ENCODE measurements around the gene RAB7A.
A peak's percentile ranks its signal among the peaks of the same experiment; 100 is the strongest.
"Not testable (repeated sequence)": the region's sequence is repeated elsewhere in the genome, so short reads cannot be mapped to it uniquely, and the experiment has no call there.

RAB7A gene

DNA sequence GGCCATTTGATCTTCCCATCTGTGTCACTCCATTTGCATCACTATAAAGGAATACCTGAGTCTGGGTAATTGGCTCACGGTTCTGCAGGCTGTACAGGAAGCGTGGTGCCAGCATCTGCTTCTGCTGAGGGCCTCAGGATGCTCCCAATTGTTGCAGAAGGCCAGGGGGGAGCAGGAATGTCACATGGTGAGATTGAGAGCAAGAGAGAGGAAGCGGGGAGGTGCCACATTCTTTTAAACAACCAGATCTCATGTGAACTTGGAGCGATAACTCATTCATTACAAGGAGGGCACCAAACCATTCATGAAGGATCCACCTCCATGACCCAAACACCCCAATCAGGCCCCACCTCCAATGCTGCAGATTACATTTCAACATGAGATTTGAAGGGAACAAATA lies 13.1 kb upstream of the RAB7A start:
- DNase-seq = no peak

DNA sequence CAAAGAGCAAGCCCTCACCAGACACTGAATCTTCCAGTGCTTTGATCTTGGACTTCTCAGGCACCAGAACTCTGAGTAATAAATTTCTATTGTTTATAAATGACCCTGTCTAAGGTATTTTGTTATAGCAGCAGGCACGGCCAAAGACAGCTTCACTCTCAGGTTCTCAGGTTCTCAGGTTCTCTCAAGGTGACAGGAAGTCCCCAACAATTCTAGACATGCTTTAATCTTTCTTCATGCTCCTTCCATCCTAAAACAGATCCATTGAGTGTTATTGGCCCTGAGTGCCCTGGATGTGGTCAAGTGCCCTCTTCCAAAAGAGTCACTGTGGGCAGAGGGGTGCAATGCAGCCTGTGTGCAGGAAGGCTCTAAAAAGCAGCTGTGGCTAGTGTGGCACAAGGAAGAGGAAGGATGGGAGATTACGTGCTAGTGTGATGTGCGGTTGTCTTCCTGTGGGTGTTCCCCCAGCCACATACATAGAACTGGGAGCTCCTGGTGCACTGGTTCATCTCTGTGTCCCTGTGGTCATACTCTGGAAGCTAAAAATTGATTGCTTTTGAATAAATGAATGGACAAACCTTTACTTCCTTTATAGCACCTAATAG lies 11.0 kb upstream of the RAB7A start:
- DNase-seq = peak; percentile 44

DNA sequence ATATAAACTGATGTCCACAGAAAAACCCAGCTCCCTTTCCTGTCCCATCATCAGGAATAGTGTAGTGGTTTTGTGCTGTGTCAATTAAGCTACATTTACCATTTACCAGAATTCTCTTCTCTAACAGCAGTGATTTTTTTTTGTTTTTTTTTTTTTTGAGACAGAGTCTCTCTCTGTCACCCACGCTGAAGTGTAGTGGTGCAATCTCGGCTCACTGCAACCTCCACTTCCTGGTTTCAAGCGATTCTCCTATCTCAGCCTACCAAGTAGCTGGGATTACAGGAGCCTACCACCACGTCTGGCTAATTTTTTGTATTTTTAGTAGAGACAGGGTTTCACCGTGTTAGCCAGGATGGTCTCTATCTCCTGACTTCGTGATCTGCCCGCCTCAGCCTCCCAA lies 7.1 kb upstream of the RAB7A start:
- DNase-seq = not testable (repeated sequence)

DNA sequence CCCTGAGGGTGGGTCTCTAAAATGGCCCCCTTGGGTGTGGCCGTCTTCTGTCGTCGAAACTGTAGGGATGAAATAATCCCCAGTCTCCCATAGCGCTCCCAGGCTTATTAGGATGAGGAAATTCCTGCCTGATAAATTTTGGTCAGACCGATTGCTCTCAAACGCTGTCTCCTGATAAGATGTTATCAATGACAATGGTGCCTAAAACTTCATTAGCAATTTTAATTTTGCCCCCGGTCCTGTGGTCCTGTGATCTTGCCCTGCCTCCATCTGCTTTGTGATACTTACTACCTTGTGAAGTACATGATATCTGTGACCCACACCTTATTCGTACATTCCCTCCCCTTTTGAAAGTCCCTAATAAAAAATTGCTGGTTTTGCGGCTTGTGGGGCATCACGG lies 5.1 kb upstream of the RAB7A start:
- no peak for DNase-seq

DNA sequence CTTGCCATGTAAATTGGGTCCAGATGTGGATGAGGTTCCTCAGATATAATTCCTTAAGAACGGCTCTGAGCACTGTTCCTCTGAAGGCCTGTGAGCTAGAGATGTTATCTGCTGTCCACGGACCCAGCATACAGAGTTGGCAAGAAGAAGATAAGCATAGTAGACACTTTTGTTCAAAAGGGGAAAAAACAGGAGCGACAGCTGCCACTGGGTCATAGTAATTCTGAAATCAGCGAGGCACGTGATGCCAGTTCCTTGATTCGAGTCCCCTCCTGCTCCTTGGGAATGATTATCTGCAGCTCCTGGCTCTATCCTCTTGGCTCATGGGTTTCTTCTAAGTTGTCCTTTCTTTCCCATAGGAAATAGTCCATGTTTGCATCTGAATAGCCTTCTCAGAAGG lies 2.5 kb upstream of the RAB7A start:
- DNase-seq = no peak

DNA sequence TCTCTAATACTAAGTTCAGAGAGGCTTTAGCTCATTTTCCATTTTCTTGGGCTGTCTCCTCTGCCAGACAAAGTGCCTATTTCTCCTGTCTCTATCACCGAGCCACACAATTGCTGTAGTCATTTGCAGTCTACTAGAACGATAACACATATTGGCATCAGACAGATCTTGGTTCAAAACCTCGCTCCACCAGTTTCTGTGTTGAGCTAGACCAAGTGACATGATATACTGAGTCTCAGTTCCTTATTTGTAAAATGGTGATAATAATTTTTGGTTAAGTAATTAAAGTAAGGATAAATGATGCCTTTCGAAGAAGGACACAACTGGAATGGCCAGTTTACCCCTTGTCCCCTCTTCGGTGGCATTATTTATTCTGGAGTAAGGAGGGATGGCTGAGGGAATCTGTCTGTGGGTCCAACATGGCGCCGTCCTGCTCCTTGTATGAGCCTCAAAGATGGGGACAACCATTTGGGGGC lies 398 bp upstream of the RAB7A start:
- no peak for DNase-seq

DNA sequence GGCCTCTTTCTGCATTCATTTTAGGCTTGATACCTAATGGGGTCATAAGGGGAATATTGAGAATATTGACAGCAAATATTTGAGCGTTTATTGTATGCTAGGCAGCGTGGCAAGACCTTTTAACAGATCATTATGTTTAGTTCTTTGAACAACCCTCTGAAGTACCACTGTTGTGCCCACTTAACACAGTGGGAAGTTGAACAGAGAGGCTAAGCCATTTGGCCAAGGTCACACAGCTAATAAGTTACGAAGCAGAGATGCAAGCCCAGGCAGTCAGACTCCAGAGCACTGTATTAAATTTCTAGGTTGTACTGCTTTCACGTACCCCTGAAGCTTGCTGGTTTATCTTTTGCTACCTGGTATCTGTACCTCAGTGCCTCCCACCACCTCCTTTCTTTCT lies 1.1 kb downstream of the RAB7A start:
- no peak for DNase-seq

DNA sequence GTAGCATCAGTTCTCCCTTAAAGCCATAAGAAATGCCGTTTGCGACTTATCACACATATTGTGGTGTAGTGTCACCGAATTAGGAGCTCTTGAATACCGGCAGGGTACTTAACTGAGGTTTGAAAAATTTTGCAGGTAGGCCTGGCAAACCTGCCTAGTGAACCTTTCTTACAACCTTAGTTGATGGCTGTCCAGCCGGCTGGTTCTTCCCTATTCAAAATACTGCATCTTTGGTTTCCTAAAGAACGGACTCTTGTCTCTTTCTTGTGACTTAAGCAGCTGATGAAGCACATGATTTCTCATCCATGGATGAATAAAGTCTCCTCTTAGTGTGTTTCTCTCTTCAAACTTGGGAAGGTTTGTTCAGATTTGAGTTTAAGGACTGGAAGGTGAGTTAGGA lies 1.5 kb downstream of the RAB7A start:
- no peak for DNase-seq

DNA sequence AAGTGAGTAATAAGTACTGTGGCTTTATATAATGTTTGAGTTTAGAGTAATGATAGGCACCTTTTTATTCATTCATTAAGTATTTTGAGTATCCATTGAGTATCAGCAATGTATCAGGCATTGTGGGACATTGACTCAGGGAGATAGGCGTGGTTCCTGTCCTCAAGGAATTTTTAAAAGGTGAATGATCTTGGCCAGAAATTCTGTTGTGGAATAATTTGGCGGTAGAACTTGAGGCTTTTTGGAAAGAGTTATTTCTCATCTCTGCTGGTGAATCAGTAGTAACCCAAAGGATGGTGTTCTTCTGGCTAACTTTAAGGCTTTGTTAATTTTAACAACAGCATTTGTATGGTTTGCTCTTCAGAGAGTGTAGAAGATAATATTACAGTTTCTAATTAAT lies 2.0 kb downstream of the RAB7A start:
- no peak for DNase-seq

DNA sequence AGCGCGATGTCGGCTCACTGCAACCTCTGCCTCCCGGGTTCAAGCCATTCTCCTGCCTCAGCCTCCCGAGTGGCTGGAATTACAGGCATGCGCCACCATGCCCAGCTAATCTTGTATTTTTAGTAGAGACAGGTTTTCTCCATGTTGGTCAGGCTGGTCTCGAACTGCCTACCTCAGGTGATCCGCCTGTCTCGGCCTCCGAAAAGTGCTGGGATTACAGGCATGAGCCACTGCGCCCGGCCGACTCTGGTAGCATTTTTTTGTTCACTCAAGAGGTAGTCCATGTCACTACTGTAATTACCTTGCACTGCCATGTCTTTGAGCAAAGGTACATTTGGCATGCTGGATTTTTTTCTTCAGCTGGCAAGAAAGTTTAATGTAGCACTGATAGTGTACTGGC lies 2.5 kb downstream of the RAB7A start:
- not testable (repeated sequence) for DNase-seq

DNA sequence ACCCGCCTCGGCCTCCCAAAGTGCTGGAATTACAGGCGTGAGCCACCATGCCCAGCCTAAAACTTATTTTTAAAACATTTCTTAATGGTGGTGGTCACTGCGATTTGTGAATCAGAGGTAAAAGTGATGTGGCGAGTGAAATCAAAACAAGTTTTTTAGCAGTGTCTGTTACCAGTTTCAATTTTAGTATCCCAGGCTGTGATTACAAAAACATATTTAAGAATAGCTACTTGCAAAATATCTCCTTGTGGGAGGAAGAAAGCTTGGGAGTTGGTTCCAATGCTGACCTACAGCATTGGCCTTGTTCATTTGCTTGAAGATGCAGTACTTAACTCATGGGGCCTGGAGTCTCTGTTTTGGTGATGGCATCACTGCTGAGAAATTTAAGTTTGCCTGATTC lies 4.5 kb downstream of the RAB7A start:
- DNase-seq = no peak

DNA sequence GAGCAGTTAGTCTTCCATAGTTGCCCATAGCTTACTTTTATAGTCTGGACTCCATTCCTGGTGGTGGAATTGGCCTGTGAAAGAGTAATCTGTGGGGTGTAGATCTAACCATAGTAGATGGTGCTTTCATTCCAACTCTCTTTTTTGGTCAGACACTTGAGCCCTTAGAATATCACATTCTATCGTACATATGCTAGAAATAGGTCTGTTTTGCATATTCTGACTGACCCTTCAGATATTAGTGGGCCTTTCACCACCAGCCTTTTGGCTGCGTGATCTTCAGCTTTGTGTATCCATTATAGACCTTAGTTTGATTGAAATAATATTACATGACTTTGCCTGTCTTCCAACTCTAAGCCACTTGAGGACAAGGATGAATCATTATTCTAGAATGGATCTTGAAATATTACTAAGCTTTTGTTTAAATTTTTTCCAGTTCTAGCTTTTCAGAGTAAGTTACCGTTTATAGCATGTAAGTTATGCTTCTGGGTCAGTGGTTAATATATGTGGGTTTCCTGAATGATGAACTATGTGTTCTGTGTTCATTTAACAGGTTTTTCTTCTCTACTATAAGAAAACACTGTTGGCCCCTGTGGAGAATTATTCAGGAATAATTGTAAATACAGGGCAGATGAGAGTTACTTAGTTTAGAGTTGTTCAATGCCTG lies 8.7 kb downstream of the RAB7A start:
- DNase-seq = no peak

DNA sequence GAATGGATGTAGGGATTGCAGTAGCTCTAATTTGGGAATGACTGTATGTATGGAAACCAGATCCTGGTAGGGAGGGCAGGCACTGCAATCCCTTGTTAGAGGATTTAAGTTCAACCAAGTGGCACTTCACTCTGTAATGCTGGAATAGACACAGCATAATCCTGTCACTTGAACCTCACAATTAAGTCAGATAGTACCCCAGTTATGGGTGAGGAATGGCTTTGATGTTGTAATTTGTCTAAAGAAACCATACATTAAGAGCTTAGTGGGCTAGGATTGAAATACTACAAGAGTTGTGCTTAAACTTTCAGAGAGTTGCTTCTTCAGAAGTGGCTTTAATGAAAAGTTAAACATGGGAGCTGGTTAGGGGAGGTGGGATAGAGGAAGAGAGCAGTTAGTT lies 9.3 kb downstream of the RAB7A start:
- DNase-seq = no peak

DNA sequence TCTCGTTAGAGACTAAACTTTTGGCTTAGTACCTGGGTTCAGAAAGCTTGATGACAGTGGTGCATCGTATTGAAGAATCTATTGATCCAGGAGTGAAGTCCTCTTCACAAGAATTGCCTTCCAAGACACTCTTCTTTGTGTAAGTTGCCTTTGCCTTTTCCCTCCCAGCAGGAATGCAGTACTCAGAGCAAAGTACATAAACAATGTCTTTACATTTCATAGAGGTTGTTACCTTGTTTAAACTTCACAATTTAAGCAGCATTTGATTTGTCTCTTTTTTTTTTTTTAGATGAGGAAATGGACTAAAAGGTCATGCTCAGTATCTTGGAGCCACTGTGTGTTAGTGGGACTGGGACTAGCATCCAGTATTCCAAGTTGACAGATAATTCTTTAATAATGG lies 9.9 kb downstream of the RAB7A start:
- no peak for DNase-seq

DNA sequence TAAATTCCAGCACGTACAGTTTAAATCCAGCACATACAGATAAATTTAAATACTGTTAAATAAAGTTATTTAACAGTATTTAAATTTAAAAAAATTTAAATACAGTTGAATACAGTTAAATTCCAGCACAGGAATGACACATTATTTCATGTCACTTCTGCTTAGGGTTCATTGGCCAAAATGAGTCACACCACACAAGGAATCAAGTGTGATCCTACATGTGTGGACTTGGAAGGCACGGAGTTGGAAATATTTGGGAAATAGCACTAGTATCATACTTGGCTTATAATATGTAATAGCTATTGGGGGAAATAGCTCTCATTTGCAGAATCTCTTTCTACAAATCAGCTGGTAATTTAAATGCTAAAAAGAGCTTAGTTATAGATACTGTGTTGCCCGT lies 10.6 kb downstream of the RAB7A start:
- DNase-seq = no peak

DNA sequence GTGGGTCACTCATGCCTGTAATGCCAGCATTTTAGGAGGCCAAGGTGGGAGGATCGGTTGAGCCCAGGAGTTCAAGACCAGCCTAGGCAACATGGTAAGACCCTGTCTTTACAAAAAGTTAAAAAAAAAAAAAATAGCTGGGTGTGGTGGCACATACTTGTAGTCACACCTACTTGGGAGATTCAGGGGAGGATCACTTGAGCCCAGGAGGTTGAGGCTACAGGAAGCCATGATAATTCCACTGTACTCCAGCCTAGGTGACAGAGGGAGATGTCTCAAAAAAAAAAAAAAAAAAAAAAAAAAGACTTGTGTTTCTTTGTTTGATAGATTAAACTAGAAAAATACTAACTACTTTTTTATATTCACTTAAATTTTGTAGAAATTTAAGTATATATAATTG lies 14.6 kb downstream of the RAB7A start:
- no peak for DNase-seq

DNA sequence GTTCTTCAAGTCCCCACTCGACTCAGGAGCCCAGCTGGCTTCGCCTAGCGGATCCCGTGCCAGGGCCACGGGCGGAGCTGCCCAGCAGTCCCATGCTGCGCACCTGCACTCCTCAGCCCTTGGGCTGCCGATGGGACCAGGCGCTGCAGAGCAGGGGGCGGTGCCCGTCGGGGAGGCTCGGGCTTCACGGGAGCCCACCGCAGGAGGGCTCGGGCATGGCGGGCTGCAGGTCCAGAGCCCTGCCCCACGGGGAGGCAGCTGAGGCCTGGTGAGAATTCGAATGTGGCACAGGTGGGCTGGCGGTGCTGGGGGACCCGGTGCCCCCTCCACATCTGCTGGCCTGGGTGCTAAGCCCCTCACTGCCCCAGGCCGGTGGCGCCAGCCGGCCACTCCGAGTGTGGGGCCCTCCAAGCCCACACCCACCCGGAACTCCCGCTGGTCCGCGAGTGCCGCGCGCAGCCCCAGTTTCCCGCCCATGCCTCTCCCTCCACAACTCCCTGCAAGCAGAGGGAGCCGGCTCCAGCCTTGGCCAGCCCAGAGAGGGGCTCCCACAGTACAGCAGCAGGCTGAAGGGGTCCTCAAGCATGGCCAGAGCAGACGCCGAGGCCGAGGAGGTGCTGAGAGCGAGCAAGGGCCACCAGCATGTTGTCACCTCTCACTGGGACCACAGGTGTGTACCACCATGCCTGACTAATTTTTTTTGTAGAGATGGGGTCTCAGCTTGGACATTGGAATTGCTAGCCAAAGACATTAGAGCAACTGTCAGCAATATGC lies 17.0 kb downstream of the RAB7A start:
- DNase-seq = no peak

DNA sequence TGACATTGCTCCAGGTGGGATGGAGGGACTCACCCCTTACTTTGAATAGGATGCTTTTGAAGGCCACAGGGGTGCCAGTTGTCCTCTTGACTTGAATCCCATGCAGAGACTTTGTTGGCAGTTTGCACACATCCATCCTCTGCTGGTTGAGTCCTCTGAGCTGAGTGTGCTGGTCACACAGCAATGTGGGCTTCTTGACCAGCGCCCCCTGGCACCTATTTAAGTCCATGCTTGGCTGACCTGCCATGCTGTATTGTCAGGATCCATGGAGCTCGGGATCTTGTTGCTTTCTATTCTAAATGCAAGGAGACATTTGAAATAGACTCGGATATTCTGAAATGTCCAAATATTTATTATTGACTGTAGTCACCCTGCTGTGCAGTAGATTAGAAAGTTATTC lies 19.8 kb downstream of the RAB7A start:
- DNase-seq = no peak

DNA sequence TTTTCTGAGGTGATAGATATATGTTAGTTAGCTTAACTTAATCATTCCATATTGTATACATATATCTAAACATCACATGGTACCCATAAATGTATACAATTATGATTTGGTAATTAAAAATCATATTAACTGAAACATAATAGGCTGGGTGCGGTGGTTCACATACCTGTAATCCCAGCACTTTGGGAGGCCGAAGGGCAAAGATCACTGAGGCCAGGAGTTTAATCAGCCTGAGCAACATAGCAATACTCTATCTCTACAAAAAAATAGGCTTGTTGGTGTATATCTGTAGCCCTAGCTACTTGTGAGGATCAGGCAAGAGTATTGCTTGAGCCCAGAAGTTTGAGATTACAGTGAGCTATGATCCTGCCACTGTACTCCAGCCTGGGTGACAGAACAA lies 20.9 kb downstream of the RAB7A start:
- no peak for DNase-seq

DNA sequence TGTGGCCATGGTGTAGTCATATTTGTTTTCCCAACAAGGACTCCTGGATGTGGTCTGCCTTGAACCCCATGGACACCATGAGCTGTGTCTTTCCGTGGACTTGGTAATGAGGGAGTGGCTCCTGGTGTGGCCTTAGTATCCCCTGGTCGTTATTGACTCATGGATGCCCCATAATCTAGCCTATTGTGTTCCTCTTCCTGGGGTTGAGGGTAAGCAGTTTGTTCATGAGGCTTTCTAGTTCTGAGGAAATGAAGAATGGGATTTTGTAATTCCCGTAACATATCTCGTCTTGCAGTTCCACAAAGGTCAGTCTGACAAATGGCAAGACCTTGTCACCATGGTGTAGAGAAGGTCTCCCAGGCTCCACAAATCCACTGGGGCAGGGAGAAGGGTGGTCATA lies 22.6 kb downstream of the RAB7A start:
- no peak for DNase-seq

DNA sequence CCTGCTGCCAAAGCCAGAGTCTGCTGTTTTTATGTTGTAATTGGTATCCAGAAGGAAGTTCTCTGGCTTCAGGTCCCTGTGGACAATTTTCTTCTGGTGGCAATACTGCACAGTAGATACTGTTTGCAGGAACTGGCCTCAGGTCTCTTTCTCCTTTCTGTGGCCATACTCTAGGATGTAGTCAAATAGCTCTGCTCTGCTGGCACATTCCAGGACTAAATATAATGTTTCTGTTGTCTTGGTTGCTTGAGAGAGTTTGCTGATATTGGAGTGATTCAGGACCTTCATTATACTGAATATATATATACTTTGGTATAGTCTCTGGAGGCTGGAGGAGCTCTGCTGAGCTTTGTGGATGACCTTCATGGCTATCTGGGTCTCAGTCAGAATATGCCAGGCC lies 23.1 kb downstream of the RAB7A start:
- DNase-seq = no peak

DNA sequence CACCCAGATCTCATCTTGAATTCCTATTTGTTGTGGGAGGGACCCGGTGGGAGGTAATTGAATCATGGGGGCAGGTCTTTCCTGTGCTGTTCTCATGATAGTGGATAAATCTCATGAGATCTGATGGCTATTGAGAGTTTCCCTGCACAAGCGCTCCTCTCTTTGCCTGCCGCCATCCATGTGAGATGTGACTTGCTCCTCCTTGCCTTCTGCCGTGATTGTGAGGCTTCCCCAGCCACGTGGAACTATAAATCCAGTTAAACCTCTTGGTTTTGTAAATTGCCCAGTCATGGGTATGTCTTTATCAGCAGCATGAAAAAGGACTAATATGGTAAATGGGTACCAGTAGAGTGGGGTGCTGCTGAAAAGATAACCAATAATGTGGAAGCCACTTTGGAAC lies 23.6 kb downstream of the RAB7A start:
- not testable (repeated sequence) for DNase-seq

DNA sequence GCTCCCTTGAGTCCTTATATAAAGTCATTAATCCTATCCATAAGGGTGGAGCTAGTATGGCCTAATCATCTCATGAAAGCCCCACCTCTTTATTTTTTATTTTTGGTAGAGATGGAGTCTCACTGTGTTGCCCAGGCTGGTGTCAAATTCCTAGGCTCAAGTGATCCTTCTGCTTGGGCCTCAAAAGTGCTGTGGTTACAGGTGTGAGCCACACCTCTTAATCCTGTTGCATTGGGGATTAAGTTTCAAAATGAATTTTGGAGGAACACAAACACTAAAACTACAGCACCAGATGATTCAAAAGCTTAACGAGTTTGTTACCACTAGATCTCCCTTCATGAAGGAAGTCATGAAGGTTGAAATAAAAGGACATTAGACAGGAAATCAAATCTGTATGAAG lies 27.7 kb downstream of the RAB7A start:
- DNase-seq = no peak

DNA sequence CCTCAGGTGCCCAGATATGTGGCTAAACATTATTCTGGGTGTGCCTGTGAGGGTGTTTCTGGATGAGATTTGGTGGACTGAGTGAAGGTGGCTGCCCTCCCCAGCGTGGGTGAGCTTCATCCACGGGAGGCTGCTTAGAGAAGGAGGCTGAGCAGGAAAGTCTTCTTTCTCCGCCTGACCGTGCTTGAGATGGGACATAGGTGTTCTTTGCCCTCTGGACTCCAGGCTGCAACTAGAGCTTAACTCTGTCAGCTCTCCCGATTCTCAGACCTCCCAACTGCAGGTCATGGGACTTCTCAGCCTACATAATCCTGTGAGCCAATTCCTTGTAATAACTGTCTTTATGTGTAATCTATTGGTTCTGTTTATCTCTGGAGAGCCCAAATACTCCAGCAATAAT lies 34.1 kb downstream of the RAB7A start:
- no peak for DNase-seq

Measured in CD4-positive, alpha-beta T cell treated with Interleukin-4 for 4 hours (primary cell).